OCI-LY1 (cell line): ENCODE results near the gene RABEPK.

Source experiments
- CTCF ChIP-seq: fragments of 200-600 bp; sonication (generic), shearing (Covaris generic); IDR thresholded peaks from 2 replicates; pipeline ENCODE4 v1.5.1; 2017; ENCODE audit warnings: mild to moderate bottlenecking, antibody characterized with exemption, low read length, moderate library complexity, mixed read lengths
- EZH2 ChIP-seq: fragments of 200-600 bp; sonication (generic), shearing (Covaris generic); IDR thresholded peaks from 2 replicates; pipeline ENCODE4 v1.8.0; 2017; ENCODE audit warnings: borderline replicate concordance, mixed run types, mild to moderate bottlenecking, antibody characterized with exemption, low read length, moderate library complexity, mixed read lengths

- TF ChIP-seq EZH2, result no peak
- no peak for TF ChIP-seq CTCF
Measured at GRCh38 chr9:125243792-125244260, 43.5 kb downstream of the RABEPK start.
